Stimulated activated CD4-positive, alpha-beta T cell treated with anti-CD3 and anti-CD28 coated beads, Interleukin-1b, Interleukin-23, amount 100 ng/mL, for 4 hours (primary cell): ENCODE data around the gene NAV1.
"Not testable (repeated sequence)": the region's sequence is repeated elsewhere in the genome, so short reads cannot be mapped to it uniquely, and the experiment has no call there.

Experiments used
- DNase-seq, 2 donors: peaks; one replicate each; pipeline ENCODE4 v3.0.0-alpha.2; 2020; ENCODE audit warnings: low read depth in 2 of 2

Gene NAV1

GRCh38 chr1:201565771-201566528, 27.0 kb downstream of the NAV1 start:
- DNase-seq: no peak

GRCh38 chr1:201566529-201566823, 27.5 kb downstream of the NAV1 start:
- no peak for DNase-seq

- no peak for DNase-seq
Observed at GRCh38 chr1:201566933-201567801, 28.2 kb downstream of the NAV1 start.

GRCh38 chr1:201568265-201568664, 29.3 kb downstream of the NAV1 start:
- no peak for DNase-seq

GRCh38 chr1:201568859-201569294, 29.9 kb downstream of the NAV1 start:
- no peak for DNase-seq

- DNase-seq: no peak
Observed at GRCh38 chr1:201570181-201570885, 31.4 kb downstream of the NAV1 start.

- no peak for DNase-seq
Observed at GRCh38 chr1:201570886-201571624, 32.1 kb downstream of the NAV1 start.

GRCh38 chr1:201573030-201573429, 34.1 kb downstream of the NAV1 start:
- no peak for DNase-seq

GRCh38 chr1:201573923-201574322, 35.0 kb downstream of the NAV1 start:
- DNase-seq: no peak

GRCh38 chr1:201575912-201576311, 37.0 kb downstream of the NAV1 start:
- DNase-seq: no peak

GRCh38 chr1:201576914-201577313, 38.0 kb downstream of the NAV1 start:
- no peak for DNase-seq

- no peak for DNase-seq
Observed at GRCh38 chr1:201578008-201578888, 39.3 kb downstream of the NAV1 start.

GRCh38 chr1:201581371-201581770, 42.4 kb downstream of the NAV1 start:
- not testable (repeated sequence) for DNase-seq

GRCh38 chr1:201582705-201583442, 43.9 kb downstream of the NAV1 start:
- no peak for DNase-seq

GRCh38 chr1:201583663-201584062, 44.7 kb downstream of the NAV1 start:
- DNase-seq: no peak

GRCh38 chr1:201584471-201585092, 45.7 kb downstream of the NAV1 start:
- DNase-seq: no peak

GRCh38 chr1:201585093-201585483, 46.2 kb downstream of the NAV1 start:
- no peak for DNase-seq

- no peak for DNase-seq
Observed at GRCh38 chr1:201585901-201586300, 47.0 kb downstream of the NAV1 start.

- no peak for DNase-seq
Observed at GRCh38 chr1:201586806-201587205, 47.9 kb downstream of the NAV1 start.

GRCh38 chr1:201587729-201588128, 48.8 kb downstream of the NAV1 start:
- no peak for DNase-seq
